HG03575 (cell line): ENCODE measurements around the gene KCTD6.

ENCODE experiments used
- ATAC-seq: cut with Tn5 transposase; IDR thresholded peaks from one replicate; pipeline ENCODE4 v1.9.1; 2021; ENCODE audit not compliant: unreplicated experiment, insufficient number of reproducible peaks, low FRiP score; ENCODE audit errors: extremely low read depth

Gene KCTD6

GRCh38 chr3:58536501-58537411 lies 44.9 kb downstream of the KCTD6 start, which contains the start of gene ACOX2:
TSS of gene ACOX2 (minus strand) at chr3:58537190. CDS start at chr3:58535106, 2,084 bp downstream.
- ATAC-seq = no peak

DNA sequence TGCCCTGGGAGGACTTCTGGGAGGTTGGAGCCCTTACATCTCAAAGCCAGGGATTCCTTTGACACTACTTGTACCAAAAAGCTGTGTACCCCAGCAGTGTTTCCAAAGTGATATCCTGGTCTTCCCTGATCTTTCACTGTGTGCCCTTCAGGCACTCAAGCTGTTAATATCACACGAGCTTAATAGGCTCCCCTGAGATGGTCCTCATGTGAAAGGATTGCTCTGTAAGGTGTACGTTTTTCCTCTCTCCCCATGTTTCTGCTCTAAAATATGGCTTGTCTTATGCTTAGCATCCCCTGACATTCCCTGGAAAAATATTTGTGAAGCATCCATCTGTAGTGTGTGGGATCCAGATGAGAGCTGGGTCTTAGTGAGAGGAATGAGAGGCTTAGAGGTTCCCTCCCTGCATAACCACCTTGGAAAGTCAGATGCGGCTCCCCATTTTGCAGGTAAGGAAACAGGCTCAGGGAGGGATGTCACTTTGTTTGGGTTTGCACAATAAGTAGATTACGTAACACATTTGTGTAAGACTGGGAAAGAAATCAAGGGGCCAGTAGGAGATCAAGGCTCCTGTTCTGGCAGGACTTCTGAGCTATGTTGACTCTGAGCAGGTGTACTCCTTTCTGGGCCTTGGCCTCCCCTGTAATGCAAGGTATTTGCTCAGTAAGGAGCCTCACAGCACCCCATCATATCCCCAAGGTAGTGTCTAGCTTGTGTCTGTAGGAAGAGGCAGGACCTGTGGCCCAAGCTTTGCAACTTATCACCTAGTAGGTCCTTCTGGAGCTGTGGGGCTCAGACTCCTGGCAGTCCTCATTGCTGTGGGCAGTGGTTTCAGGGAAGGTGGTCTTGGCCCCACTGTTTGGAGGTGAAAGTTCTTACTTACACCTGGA lies 45.8 kb downstream of the KCTD6 start:
- ATAC-seq = no peak

- no peak for ATAC-seq
Measured at GRCh38 chr3:58539626-58540025, 47.7 kb downstream of the KCTD6 start.

GRCh38 chr3:58540176-58540858 lies 48.4 kb downstream of the KCTD6 start:
- no peak for ATAC-seq

DNA sequence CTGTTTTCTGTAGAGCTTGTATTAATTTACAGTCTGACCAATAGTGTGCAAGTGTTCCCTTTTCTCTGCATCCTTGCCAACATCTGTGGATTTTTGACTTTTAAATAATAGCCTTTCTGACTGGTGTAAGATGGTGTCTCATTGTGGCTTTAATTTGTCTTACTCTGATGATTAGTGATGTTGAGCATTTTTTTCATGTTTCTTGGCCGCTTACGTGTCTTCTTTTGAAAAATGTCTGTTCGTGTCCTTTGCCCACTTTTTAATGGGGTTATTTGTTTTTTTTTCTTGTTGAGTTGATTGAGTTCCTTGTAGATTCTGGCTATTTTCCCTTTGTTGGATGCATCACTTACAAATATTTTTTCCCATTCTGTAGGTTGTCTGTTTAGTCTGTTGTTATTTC lies 52.6 kb downstream of the KCTD6 start:
- no peak for ATAC-seq

DNA sequence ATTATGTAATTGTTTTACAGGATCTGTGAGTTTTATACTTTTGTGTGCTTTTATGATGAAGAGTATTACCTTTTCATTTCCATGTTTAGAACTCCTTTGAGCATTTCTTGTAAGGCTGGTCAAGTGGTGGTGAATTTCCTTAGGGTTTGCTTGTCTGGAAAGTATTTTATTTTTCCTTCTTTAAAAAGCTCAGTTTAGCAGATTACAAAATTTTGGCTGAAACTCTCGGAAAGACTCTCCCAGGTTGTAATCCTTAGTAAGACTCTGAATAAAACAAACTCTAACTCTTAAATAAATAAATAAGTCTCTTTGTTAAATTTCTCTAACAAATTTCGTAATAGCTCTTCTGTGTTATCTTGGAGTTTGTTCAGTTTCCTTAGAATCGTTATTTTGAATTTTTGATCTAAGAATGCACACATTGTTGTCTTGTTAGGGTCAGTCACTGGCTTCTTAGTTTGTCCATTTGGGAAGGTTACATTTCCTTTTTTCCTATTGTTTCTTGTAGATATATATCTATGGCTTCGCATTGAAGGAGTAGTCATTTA lies 59.8 kb downstream of the KCTD6 start:
- ATAC-seq = no peak
